ENCODE measurements around the gene ADCY6. TPM values are rescaled to one million over a fixed set of nuclear protein-coding genes. Genes with fewer than 3 reads are reported as not detected.

The ADCY6 gene
- total RNA-seq, 6 experiments from 2014 or later, result 10.9 to 21.4 (median 14.4) TPM

Small RNA genes lying within 50 kb of the gene (microRNA-seq; reads per million reads assigned to microRNA genes)
- 0 reads per million in 2 donors for gene MIR4701

Small RNA genes lying within 50 kb of the gene (small RNA-seq; reads per million reads assigned to genes)
- gene MIR4701 (0 reads per million in 2 experiments), gene RF00019 (0 reads per million in 2 experiments)

Other genes with a start within 250 kb of the ADCY6 start
- not detected for gene LALBA, start 219.0 kb downstream of the ADCY6 start, total RNA-seq
- 10 to 100 TPM in 3 of 6 experiments, 1 to 10 TPM in 3; 6.4 to 24.3 (median 12.0) TPM for gene KANSL2, start 106.9 kb downstream of the ADCY6 start, total RNA-seq
- gene CCNT1, start 72.4 kb downstream of the ADCY6 start, total RNA-seq, result 10 to 100 TPM; 10.7 to 18.9 (median 13.9) TPM
- gene CACNB3, start 29.4 kb upstream of the ADCY6 start, total RNA-seq, result 1 to 10 TPM in 4 of 6 experiments, under 1 TPM in 2; 0.62 to 2.1 (median 1.2) TPM
- 10 to 100 TPM; 24.4 to 39.6 (median 31.8) TPM for gene DDX23, start 63.1 kb upstream of the ADCY6 start, total RNA-seq
- gene RND1, start 76.8 kb upstream of the ADCY6 start, total RNA-seq, result 10 to 100 TPM in 5 of 6 experiments, 1 to 10 TPM in 1; 6.4 to 72.8 (median 17.2) TPM
- gene FKBP11, start 136.4 kb upstream of the ADCY6 start, total RNA-seq, result 10 to 100 TPM; 34.9 to 59.5 (median 52.5) TPM
- 10 to 100 TPM; 30.9 to 50.7 (median 47.2) TPM for gene ARF3, start 168.4 kb upstream of the ADCY6 start, total RNA-seq
- under 1 TPM in 2 of 6 experiments, not detected in 4; 0.12 TPM for gene WNT10B, start 182.6 kb upstream of the ADCY6 start, total RNA-seq
- gene WNT1, start 189.2 kb upstream of the ADCY6 start, total RNA-seq, result not detected
- gene DDN, start 210.3 kb upstream of the ADCY6 start, total RNA-seq, result under 1 TPM in 2 of 6 experiments, not detected in 4; 0.18 to 0.19 TPM
- gene PRKAG1, start 229.7 kb upstream of the ADCY6 start, total RNA-seq, result 10 to 100 TPM; 24.8 to 36.2 (median 30.1) TPM